NOMO-1 treated with DMSO at 0.1 percent for 48 hours (cell line): ENCODE results near the gene VPS13D.

Source experiments
- DNase-seq: peaks from one replicate; lab custom pipeline; 2025; ENCODE audit not compliant: unreplicated experiment; lab: John Stamatoyannopoulos, UW

Gene VPS13D, protein sequence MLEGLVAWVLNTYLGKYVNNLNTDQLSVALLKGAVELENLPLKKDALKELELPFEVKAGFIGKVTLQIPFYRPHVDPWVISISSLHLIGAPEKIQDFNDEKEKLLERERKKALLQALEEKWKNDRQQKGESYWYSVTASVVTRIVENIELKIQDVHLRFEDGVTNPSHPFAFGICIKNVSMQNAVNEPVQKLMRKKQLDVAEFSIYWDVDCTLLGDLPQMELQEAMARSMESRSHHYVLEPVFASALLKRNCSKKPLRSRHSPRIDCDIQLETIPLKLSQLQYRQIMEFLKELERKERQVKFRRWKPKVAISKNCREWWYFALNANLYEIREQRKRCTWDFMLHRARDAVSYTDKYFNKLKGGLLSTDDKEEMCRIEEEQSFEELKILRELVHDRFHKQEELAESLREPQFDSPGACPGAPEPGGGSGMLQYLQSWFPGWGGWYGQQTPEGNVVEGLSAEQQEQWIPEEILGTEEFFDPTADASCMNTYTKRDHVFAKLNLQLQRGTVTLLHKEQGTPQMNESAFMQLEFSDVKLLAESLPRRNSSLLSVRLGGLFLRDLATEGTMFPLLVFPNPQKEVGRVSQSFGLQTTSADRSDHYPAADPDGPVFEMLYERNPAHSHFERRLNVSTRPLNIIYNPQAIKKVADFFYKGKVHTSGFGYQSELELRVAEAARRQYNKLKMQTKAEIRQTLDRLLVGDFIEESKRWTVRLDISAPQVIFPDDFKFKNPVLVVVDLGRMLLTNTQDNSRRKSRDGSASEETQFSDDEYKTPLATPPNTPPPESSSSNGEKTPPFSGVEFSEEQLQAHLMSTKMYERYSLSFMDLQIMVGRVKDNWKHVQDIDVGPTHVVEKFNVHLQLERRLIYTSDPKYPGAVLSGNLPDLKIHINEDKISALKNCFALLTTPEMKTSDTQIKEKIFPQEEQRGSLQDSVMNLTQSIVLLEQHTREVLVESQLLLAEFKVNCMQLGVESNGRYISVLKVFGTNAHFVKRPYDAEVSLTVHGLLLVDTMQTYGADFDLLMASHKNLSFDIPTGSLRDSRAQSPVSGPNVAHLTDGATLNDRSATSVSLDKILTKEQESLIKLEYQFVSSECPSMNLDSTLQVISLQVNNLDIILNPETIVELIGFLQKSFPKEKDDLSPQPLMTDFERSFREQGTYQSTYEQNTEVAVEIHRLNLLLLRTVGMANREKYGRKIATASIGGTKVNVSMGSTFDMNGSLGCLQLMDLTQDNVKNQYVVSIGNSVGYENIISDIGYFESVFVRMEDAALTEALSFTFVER (N-terminal part only)

DNA sequence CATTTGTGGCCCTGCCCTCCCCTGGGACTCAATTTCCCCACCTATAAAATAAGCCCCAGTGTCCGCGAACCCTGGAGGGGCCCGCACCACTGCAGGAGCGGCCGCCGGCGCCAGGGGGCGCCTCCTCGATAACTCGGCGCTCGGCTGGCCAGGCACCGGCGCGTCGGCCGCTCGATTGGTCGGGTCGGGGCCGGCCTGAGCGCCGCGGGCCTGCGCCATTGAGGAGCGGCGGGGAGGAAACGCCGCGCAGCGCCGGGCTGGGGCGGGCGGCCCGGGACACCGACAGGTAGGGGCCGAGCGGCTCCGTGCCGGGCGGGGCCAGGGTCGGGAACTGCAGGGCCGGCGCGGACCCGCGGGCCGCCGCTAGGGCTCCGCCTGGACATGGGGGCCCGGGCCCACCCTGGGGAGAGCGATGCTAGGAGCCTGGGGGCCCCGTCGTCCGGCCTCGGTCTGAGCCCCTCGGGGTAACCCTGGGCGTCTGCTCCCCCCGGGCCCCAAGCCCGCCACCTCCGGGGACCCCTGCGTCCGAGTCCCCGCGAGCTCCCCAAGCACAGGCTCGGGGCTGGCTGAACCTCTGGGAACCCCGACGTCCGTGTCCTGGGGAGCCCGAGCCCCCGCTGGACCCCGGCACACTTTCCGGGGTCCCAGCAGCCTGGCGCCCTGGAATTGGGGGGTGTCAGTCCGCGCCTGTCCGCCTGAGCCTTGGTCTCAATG, at the start of gene VPS13D:
TSS of gene VPS13D (plus strand) at position 196 of the 714 bp plus-strand sequence. CDS start 4,237 bp downstream, outside the sequence.
- DNase-seq: peak; percentile 72

- DNase-seq: peak; percentile 93
Measured at GRCh38 chr1:12180315-12180714, 49.5 kb upstream of the VPS13D start.

GRCh38 chr1:12180903-12181302, 48.9 kb upstream of the VPS13D start:
- no peak for DNase-seq

DNA sequence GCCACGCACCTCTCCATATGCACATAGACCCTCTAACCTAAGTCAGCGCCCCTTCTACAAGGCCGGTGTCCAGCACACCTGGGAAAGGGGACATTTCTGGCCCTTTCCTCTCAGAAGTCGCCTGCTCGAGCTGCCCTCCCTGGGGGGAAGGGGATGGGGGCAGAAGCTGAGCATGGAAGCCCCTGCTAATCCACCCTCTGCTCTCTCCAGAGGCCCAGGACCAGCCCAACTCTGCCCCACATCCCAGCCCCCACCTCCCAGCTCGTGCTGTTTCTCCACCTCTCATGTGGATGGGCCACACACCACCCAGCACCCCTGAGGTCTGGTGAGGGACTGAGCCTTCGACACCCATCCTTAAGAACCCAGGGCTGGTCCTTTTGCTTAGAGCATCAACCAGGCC, 48.3 kb upstream of the VPS13D start:
- DNase-seq: no peak

- no peak for DNase-seq
Measured at GRCh38 chr1:12182410-12182984, 47.3 kb upstream of the VPS13D start.

DNA sequence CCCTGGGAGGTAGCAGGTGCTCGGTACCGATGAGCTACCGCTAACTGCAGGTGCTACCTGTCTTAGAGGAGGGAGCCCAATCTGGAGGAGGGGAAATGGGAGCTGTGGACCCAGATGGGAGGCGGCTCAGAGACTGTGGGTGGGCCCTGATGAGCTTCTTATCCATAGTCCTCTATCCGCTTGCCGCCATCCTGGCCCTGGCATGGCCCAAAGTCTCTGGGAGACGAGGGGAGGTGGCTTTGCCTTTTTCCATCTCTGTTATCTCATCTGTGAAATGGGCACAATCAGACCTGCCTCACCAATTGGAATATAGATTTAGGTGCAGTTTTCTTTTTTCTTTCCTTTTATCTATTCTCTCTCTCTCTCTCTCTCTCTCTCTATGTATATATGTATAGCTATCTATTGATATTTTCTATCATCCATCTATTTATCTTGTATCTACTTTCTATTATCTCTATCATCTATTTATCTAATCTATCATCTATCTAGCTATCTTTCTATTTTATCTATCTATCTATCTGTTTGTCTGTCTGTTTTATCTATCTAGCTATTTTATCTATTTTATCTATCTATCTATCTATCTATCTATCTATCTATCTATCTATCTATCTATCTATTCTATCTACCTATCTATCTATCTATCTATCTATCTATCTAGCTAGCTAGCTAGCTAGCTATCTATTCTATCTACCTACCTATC, 46.6 kb upstream of the VPS13D start:
- DNase-seq: no peak

- DNase-seq: peak; percentile 97
Measured at GRCh38 chr1:12184008-12184681, 45.7 kb upstream of the VPS13D start.

DNA sequence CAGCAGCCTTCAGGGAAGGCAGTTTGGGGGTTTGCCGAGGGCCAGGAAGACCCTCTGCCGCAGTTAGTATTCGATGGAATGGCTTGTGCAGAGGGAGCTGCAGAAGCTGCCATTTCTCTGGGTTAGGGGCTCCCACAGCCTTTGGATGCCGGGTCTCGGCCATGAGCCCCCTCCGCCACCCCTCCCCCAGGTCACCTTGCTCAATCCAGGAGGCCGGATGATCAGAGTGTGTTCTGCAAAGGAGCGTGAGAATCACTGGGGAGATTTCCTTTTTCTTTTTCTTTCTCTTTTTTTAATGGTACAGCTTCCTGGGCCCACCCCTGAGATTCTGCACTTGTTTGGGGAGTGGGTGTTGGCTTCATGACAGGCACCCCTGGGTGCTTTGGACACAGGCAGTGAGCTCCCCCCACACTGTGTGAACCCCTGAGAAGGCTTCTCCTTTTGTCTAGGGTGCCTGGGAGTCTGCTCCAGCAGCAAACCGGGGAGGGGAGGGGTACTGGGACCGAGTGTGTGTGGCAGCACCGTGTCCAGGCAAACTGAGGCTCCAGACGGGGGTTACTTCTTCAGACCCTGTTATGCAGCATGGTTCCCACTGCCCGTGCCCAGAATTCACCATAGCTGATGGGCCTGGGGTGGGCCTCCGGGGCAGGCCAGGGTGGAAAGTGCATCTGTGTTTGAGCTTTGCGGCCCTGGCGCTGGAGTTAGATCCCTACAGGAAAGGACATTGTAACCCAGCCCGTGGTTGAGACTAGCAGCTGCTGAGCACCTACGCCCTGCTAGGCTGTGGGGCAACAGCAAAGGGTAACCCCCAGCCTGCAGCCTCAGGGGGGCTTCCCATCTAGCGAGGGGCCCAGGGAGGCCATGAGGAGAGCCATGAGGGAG, 44.6 kb upstream of the VPS13D start:
- peak; percentile 24 for DNase-seq

DNA sequence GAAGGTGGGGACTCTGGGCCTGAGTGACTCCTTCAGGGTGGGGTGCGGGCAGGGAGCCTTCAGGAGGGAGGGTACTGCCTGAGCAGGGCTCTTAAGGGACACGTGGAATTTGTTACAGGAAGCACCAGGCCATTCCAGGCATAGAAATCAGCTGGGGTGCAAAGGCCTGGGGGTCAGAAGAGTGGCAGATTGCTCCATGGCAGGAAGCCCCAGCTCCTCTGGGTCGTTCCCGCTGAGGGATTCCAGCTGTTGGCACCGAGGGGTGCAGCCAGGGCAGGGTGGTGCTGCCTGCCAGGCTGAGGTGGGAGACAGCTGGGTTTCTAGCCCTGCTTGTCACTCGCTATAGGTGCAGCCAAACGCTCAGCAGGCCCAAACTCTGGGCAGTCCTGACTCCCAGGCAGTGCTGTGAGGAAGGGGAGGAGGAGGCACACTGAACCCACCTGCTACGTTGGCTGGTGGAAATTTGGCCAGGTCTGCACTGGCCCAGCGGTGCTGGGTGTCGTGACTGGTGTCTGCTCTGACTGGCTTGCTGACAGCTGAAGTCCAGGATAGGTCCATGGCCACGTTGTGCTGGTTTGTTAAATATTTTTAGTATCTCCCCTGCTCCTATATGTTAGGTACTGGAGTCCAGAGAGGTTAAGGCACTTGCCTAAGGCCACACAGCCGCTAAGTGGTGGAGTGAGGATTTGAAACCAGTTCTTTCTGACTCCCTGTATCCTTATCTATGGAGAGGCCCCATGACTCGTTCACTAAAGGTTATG, 43.7 kb upstream of the VPS13D start:
- DNase-seq: no peak

- DNase-seq: no peak
Measured at GRCh38 chr1:12186679-12186985, 43.2 kb upstream of the VPS13D start.

DNA sequence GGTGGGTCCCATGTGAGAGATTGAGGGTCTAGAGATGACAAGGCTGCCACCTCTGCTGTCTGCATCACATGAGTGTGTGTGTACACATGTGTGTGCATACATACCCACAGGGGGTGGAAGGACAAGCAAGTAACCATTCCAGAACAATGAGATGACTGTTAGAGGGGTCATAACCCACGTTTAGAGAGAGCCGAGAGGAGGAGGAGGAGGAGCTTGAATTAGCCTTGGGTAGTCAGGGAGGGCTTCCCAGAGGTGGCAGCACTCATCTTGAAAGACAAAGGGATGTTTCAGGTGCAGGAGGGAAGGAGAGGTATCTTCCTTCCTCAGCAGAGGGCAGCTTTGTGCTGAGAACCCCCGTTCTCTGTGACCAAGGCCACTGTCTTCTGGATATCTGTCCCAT, 41.7 kb upstream of the VPS13D start:
- DNase-seq: no peak

DNA sequence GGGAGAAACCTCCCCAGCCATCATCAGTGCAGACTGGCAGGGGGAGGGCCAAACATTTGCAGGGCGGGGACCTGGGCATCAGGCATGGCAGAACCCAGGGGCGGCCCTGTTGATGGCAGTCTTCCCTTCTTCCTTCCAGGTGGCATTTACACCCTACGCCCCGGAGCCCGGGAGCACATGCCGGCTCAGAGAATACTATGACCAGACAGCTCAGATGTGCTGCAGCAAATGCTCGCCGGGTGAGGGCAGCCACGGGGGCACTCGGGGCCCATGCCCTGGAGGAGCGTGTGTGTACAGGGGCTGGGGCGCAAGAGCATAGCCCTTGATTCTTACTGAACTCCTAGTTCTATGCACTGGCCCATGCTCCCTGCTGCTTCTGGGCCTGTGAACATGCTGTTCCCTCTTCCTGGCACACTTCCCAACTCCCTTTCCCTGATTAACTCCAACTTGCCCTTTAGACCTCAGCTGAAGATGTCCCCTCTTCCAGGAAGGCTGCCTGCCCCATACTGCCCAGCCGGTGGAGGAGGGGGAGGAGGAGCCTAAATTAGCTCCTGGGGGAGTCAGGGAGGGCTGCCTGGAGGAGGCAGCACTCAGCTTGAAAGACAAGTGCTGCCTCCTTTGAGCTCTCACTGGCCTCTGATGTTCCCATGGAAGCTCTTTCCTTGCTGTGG, 41.0 kb upstream of the VPS13D start:
- no peak for DNase-seq

- no peak for DNase-seq
Measured at GRCh38 chr1:12189328-12189682, 40.5 kb upstream of the VPS13D start.

DNA sequence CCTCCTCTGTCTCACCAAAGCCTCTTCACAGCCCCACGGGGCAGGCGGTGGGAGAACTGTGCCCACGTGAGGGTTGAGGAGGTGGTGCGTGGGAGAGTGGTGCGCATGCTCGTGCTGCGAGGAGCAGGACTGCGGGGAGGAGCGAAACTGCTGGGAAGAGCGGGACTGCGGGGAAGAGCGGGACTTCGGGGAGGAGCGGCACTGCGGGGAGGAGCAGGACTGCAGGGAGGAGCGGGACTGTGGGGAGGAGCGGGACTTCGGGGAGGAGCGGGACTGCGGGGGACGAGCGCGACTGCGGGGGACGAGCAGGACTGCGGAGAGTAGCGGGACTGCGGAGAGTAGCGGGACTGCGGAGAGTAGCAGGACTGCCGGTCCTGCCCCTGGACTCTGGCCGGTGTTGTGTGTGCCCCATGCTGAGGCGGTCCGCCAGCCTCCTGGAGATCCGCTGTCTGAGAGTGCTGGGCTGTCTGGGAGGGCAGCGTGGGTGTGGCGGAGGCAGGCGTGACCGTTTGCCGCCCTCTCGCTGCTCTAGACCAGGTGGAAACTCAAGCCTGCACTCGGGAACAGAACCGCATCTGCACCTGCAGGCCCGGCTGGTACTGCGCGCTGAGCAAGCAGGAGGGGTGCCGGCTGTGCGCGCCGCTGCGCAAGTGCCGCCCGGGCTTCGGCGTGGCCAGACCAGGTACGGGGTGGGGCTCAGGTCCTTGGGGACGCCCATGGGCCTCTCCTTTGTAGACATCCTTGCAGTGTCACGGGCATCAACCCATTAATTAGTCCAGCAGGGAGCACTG, 38.4 kb upstream of the VPS13D start:
- no peak for DNase-seq

DNA sequence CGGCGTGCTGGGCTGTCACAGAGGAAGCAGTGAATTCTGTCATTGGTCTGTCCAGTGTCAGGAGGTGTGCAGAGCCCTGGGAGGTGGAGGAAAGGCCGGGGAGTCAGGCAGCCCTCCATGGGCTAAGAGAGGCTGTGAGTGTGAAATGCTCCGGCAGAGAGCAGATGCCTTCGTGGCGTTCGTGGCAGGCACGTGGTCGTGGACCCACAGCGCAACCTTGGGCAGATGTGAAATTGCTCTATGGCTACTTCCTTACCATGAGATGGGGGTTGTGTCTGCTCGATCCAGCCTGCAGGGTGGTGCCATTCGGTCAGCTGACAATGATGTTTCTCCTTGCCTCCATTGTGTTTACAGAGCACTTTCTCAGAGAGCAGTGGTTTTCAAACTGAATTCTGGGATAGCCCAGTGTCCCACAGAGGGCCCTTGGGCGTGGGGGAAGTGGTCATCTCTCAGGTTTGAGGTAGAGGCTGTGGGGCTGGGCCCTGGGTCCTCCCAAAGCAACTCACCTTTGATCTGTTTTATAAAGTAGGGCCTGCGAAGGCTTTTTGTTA, 35.1 kb upstream of the VPS13D start:
- DNase-seq: no peak

- DNase-seq: no peak
Measured at GRCh38 chr1:12195416-12195815, 34.4 kb upstream of the VPS13D start.
